ENCODE results near the gene FAM168A.

- TF ChIP-seq CTCF (IDR thresholded peaks at IDR 0.05), result no peak
- TF ChIP-seq POLR2A (IDR thresholded peaks at IDR 0.05), result no peak
Measured at GRCh38 chr11:73538381-73538872, 59.5 kb downstream of the FAM168A start.

Data from ovary (tissue), 3 donors.